Natural killer cell (primary cell): Measurements from ENCODE around the gene ZSWIM6. TPM values are rescaled to one million over a fixed set of nuclear protein-coding genes. Genes with fewer than 3 reads are reported as not detected.
A peak's percentile ranks its signal among the peaks of the same experiment; 100 is the strongest.

Source experiments
- ATAC-seq, 3 donors: fragments of 150-1000 bp in 2 of 3; fragments of 200-7000 bp in 1 of 3; cut with Tn5 transposase; 1 replicate in 1 of 3; 2 replicates in 2 of 3; pipeline ENCODE4 v1.10.0; 2021; ENCODE audit warnings: mild to moderate bottlenecking in 2 of 3, moderate library complexity in 2 of 3
- DNase-seq, 2 donors: peaks; one replicate each; pipeline versions ENCODE4 v3.0.0 to v3.0.0-alpha.2; 2013 to 2021; ENCODE audit warnings: mixed read lengths in 1 of 2
- H3K27ac ChIP-seq: one replicate; pipeline ENCODE4 v1.5.1; 2013; ENCODE audit warnings: mild to moderate bottlenecking, low read length
- H3K27me3 ChIP-seq: one replicate; pipeline ENCODE4 v1.6.1; 2013; ENCODE audit warnings: low read length; ENCODE audit not compliant: control insufficient read depth, insufficient read depth
- H3K36me3 ChIP-seq: one replicate; pipeline ENCODE4 v1.6.1; 2013; ENCODE audit warnings: low read length; ENCODE audit not compliant: control insufficient read depth, insufficient read depth
- H3K4me1 ChIP-seq: one replicate; pipeline ENCODE4 v1.6.1; 2013; ENCODE audit warnings: low read length; ENCODE audit not compliant: control insufficient read depth, insufficient read depth
- H3K4me3 ChIP-seq: one replicate; pipeline ENCODE4 v1.5.1; 2013; ENCODE audit warnings: low read length
- H3K9me3 ChIP-seq: one replicate; pipeline ENCODE4 v1.6.1; 2013; ENCODE audit warnings: low read length; ENCODE audit not compliant: control insufficient read depth, insufficient read depth
- H3K27ac Mint-ChIP-seq, 2 donors: one replicate each; pipeline ENCODE4 v1.8.0; 2022; ENCODE audit warnings: mild to moderate bottlenecking in 2 of 2, mixed read lengths in 2 of 2, moderate library complexity in 1 of 2
- H3K27me3 Mint-ChIP-seq, 2 donors: one replicate each; pipeline ENCODE4 v1.8.0; 2022; ENCODE audit warnings: low read depth in 2 of 2, mixed read lengths in 2 of 2
- H3K36me3 Mint-ChIP-seq: one replicate; pipeline ENCODE4 v1.8.0; 2022; ENCODE audit warnings: mixed read lengths
- H3K4me1 Mint-ChIP-seq, 2 donors: one replicate each; pipeline ENCODE4 v1.8.0; 2022; ENCODE audit warnings: mixed read lengths in 2 of 2
- H3K4me3 Mint-ChIP-seq: one replicate; pipeline ENCODE4 v1.8.0; 2022; ENCODE audit warnings: mild to moderate bottlenecking, moderate library complexity, mixed read lengths
- H3K9me3 Mint-ChIP-seq, 2 donors: one replicate each; pipeline ENCODE4 v1.8.0; 2022; ENCODE audit warnings: mixed read lengths in 2 of 2
- CTCF ChIP-seq: fragments of 200-600 bp; IDR thresholded peaks from one replicate; pipeline ENCODE4 v1.8.0; 2022; ENCODE audit warnings: antibody characterized with exemption
- WGBS: methylation state at CpG from one replicate; pipeline ENCODE4 v1.1.7; 2013; ENCODE audit warnings: missing lambda C conversion rate; ENCODE audit not compliant: insufficient coverage; 5-methylcytosine and 5-hydroxymethylcytosine counted together
- intact Hi-C: fragments of 100-400 bp; cut with micrococcal nuclease; formaldehyde crosslinking; loops from one replicate; pipeline ENCODE4 v1.14.2; 2022
- total RNA-seq, 4 donors: library from RNA; stranded (reverse); fragments of 120-200 nt in 1 of 4; gene quantifications; one replicate each; pipeline versions ENCODE4 v1.2.3 to v1.2.4, GENCODE V29; 2013 to 2022

ZSWIM6 gene
- total RNA-seq, 3 donors from 2014 or later (not counting 1 experiment from before 2014, with no cell fraction given) = 8.7 to 11.4 (median 10.5) TPM

GRCh38 chr5:61423487-61424145, 91.6 kb downstream of the ZSWIM6 start:
- no peaks in the 10 kb centered on the region for H3K27me3 ChIP-seq
- H3K27me3 Mint-ChIP-seq = no peaks in the 10 kb centered on the region
- TF ChIP-seq CTCF = no peak
- intact Hi-C loops = no loop called here
- no peak for ATAC-seq
- H3K27ac Mint-ChIP-seq = peak overlapping the region in 1 of 2 donors; percentile 75
- H3K9me3 ChIP-seq = no peaks in the 10 kb centered on the region
- DNase-seq = no peak
- H3K36me3 Mint-ChIP-seq = peaks cover 8% of the 10 kb centered on the region
- H3K4me3 ChIP-seq = no peak overlapping the region
- no peak overlapping the region for H3K27ac ChIP-seq
- H3K4me1 ChIP-seq = no peaks in the 10 kb centered on the region
- 90% methylated on average over 3 of the region's 3 CpGs for WGBS
- peaks cover 0 to 2% of the 10 kb centered on the region in 2 donors for H3K9me3 Mint-ChIP-seq
- H3K36me3 ChIP-seq = no peaks in the 10 kb centered on the region
- H3K4me1 Mint-ChIP-seq = peaks cover 21 to 22% of the 10 kb centered on the region in 2 donors
- no peak overlapping the region for H3K4me3 Mint-ChIP-seq

- H3K27me3 Mint-ChIP-seq = no peaks in the 10 kb centered on the region
- H3K27ac Mint-ChIP-seq = no peak overlapping the region
- ATAC-seq = no peak
- peaks cover 8% of the 10 kb centered on the region for H3K36me3 Mint-ChIP-seq
- no CpG with 5 or more reads among the region's 1 CpG for WGBS
- no peak for TF ChIP-seq CTCF
- no peak for DNase-seq
- H3K27me3 ChIP-seq = no peaks in the 10 kb centered on the region
- intact Hi-C loops = no loop called here
- H3K27ac ChIP-seq = no peak overlapping the region
- no peaks in the 10 kb centered on the region for H3K36me3 ChIP-seq
- H3K4me3 ChIP-seq = no peak overlapping the region
- H3K4me1 ChIP-seq = no peaks in the 10 kb centered on the region
- H3K4me3 Mint-ChIP-seq = no peak overlapping the region
- H3K9me3 Mint-ChIP-seq = peaks cover 0 to 2% of the 10 kb centered on the region in 2 donors
- H3K4me1 Mint-ChIP-seq = peaks cover 28 to 33% of the 10 kb centered on the region in 2 donors
- H3K9me3 ChIP-seq = no peaks in the 10 kb centered on the region
Measured at GRCh38 chr5:61425918-61426317, 93.9 kb downstream of the ZSWIM6 start.

GRCh38 chr5:61429906-61430305, 97.8 kb downstream of the ZSWIM6 start:
- TF ChIP-seq CTCF = no peak
- H3K27ac Mint-ChIP-seq = peak overlapping the region in 1 of 2 donors; percentile 4

More at GRCh38 chr5:61429906-61430305, 97.8 kb downstream of the ZSWIM6 start:
- Mint-ChIP-seq H3K9me3 (no peaks in the 10 kb centered on the region), H3K36me3 (no peaks in the 10 kb centered on the region), H3K27me3 (no peaks in the 10 kb centered on the region), H3K4me1 (peaks cover 11 to 18% of the 10 kb centered on the region in 2 donors), H3K4me3 (no peak overlapping the region)
- Histone ChIP-seq H3K4me3 (no peak overlapping the region), H3K4me1 (no peaks in the 10 kb centered on the region), H3K9me3 (no peaks in the 10 kb centered on the region), H3K36me3 (no peaks in the 10 kb centered on the region), H3K27me3 (no peaks in the 10 kb centered on the region), H3K27ac (no peak overlapping the region)
- intact Hi-C loops = no loop called here
- 96% methylated on average over 1 of the region's 1 CpG for WGBS
- no peak for DNase-seq
- ATAC-seq = no peak
